Ishikawa (cell line): ENCODE data around the gene RNF183.

Experiments
- CEBPB ChIP-seq: IDR thresholded peaks from 2 replicates; pipeline ENCODE4 v1.6.1; 2012
- CREB1 ChIP-seq: IDR thresholded peaks from 2 replicates; pipeline ENCODE4 v1.6.1; 2012; ENCODE audit warnings: low read depth
- EGR1 ChIP-seq: IDR thresholded peaks from 2 replicates; pipeline ENCODE4 v1.6.1; 2012
- EP300 ChIP-seq: IDR thresholded peaks from 2 replicates; pipeline ENCODE4 v1.6.1; 2012; ENCODE audit warnings: borderline replicate concordance
- NFIC ChIP-seq: IDR thresholded peaks from 2 replicates; pipeline ENCODE4 v1.6.1; 2012
- TAF1 ChIP-seq: IDR thresholded peaks from 2 replicates; pipeline ENCODE4 v1.6.1; 2012; ENCODE audit warnings: low read depth, mild to moderate bottlenecking
- YY1 ChIP-seq: IDR thresholded peaks from 2 replicates; pipeline ENCODE4 v1.6.1; 2012; ENCODE audit warnings: low read depth
- TF ChIP-seq, protein P1 (sequence below): IDR thresholded peaks from 2 replicates; pipeline ENCODE4 v1.6.1; 2012
- TF ChIP-seq, protein P2 (sequence below): IDR thresholded peaks from 2 replicates; pipeline ENCODE4 v1.6.1; 2012

DNA sequence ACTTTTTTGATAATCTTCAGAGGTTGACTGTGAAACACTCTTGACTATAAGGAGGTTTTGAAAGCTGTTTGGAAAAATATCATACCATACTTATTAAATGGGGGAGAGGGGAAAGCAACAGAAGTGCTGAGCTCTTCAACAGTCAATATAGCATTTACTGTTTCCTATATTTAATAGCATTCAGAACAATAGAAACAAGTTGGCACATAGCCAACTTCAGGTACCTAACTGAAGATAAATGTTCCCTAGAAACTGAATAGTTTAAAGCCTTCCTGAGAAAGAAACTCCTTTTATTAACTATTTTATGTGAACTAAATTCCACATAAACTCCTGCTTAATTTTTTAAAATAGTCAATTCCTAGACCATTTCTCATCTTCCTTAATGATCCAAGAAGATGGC, 55.5 kb downstream of the RNF183 start:
- TF ChIP-seq TAF1 (no peak), CEBPB (no peak), EP300 (no peak), YY1 (no peak), CREB1 (no peak), NFIC (peak; percentile 72), EGR1 (no peak)
- TF ChIP-seq, protein P1, sequence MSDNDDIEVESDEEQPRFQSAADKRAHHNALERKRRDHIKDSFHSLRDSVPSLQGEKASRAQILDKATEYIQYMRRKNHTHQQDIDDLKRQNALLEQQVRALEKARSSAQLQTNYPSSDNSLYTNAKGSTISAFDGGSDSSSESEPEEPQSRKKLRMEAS = no peak
- TF ChIP-seq, protein P2, sequence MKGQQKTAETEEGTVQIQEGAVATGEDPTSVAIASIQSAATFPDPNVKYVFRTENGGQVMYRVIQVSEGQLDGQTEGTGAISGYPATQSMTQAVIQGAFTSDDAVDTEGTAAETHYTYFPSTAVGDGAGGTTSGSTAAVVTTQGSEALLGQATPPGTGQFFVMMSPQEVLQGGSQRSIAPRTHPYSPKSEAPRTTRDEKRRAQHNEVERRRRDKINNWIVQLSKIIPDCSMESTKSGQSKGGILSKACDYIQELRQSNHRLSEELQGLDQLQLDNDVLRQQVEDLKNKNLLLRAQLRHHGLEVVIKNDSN = no peak
